K562 (cell line): ENCODE measurements around the gene CMIP. TPM values are rescaled to one million over a fixed set of nuclear protein-coding genes. Genes with fewer than 3 reads are reported as not detected.
A peak's percentile ranks its signal among the peaks of the same experiment; 100 is the strongest.

Experiments
- ATAC-seq: fragments of 200-7000 bp; cut with Tn5 transposase; 3 replicates; pipeline ENCODE4 v1.9.1; 2020; ENCODE audit warnings: moderate library complexity
- BruUV-seq: library from RNA; stranded (reverse); fragments of 400-500 nt; replicated peaks from 2 replicates; lab custom pipeline; 2021; lab: Mats Ljungman, UMichigan
- CTCF ChIA-PET: fragments of 300-600 bp; formaldehyde crosslinking; extraction: SDS; loops from one replicate; lab custom pipeline; 2021; ENCODE audit warnings: low intra/inter-chr PET ratio; lab: Yijun Ruan, JAX
- POLR2A ChIA-PET: fragments of 300-600, 350-650 bp; sonication (Branson Sonifier 250); formaldehyde crosslinking; extraction: SDS; loops from one replicate; lab custom pipeline; 2021; ENCODE audit warnings: antibody characterized with exemption, inconsistent platforms; lab: Yijun Ruan, JAX
- DNase-seq, 4 experiments: peaks; one replicate each; pipeline versions ENCODE4 v3.0.0 to v3.0.0-alpha.2; 2011 to 2018; ENCODE audit warnings: low spot score in 3 of 4, mixed read lengths in 3 of 4; ENCODE audit errors: extremely low read depth in 1 of 4
- FAIRE-seq: peaks from 2 replicates; lab custom pipeline; 2011; peaks lifted over from hg19 to GRCh38; lab: Jason Lieb, UNC
- H2AFZ ChIP-seq: 2 replicates; pipeline ENCODE4 v1.6.0; 2011; ENCODE audit warnings: low read depth, low read length, control low read depth, inconsistent platforms
- H3K27ac ChIP-seq: fragments of 200-600 bp; 3 replicates; pipeline ENCODE4 v1.8.0; 2011; ENCODE audit warnings: low read depth, mild to moderate bottlenecking, control low read depth, inconsistent platforms, low read length, moderate library complexity, mixed read lengths; ENCODE audit errors: extremely low read depth
- H3K27me3 ChIP-seq, 2 experiments: fragments of 300-600 bp in 1 of 2; 2 replicates in 1 of 2; 3 replicates in 1 of 2; pipeline versions ENCODE4 v1.6.0 to v1.8.0; 2011; ENCODE audit warnings: inconsistent platforms in 2 of 2, low read length in 2 of 2, mild to moderate bottlenecking in 1 of 2, mixed read lengths in 1 of 2, moderate library complexity in 1 of 2; ENCODE audit not compliant: control insufficient read depth in 2 of 2, insufficient read depth in 2 of 2
- H3K36me3 ChIP-seq: fragments of 300-600 bp; 3 replicates; pipeline ENCODE4 v1.8.0; 2011; ENCODE audit warnings: mild to moderate bottlenecking, low read length, inconsistent platforms; ENCODE audit not compliant: control insufficient read depth, insufficient read depth
- H3K4me1 ChIP-seq, 2 experiments: fragments of 200-600 bp in 1 of 2; replicated peaks in 1 of 2; 2 replicates in 1 of 2; 3 replicates in 1 of 2; pipeline versions ENCODE4 v1.5.1 to v1.8.0; 2011; ENCODE audit warnings: inconsistent platforms in 2 of 2, low read length in 2 of 2, mild to moderate bottlenecking in 1 of 2, mixed read lengths in 1 of 2, moderate library complexity in 1 of 2; ENCODE audit not compliant: control insufficient read depth in 2 of 2, insufficient read depth in 2 of 2
- H3K4me2 ChIP-seq: 2 replicates; pipeline ENCODE4 v1.6.1; 2011; ENCODE audit warnings: low read length, control low read depth, inconsistent platforms, mixed read lengths; ENCODE audit not compliant: insufficient read depth
- H3K4me3 ChIP-seq: fragments of 200-600 bp; sonication (generic), shearing (Covaris generic); 2 replicates; pipeline ENCODE4 v1.5.1; 2016; ENCODE audit warnings: control low read depth, inconsistent platforms
- H3K79me2 ChIP-seq: fragments of 200-600 bp; 3 replicates; pipeline ENCODE4 v1.8.0; 2011; ENCODE audit warnings: low read length, inconsistent platforms; ENCODE audit not compliant: control insufficient read depth, insufficient read depth
- H3K9ac ChIP-seq, 2 experiments: 2 replicates each; pipeline versions ENCODE4 v1.6.0 to v1.6.1; 2011; ENCODE audit warnings: low read depth in 2 of 2, low read length in 2 of 2, control low read depth in 1 of 2, inconsistent platforms in 1 of 2, mild to moderate bottlenecking in 1 of 2, mixed read lengths in 1 of 2; ENCODE audit not compliant: insufficient read depth in 1 of 2
- H3K9me1 ChIP-seq: one replicate; pipeline ENCODE4 v1.6.0; 2011; ENCODE audit warnings: inconsistent platforms, mild to moderate bottlenecking, low read length, moderate library complexity; ENCODE audit not compliant: control insufficient read depth, insufficient read depth
- H3K9me3 ChIP-seq: replicated peaks from 2 replicates; pipeline ENCODE4 v1.5.1; 2011; ENCODE audit warnings: low read depth, low read length, inconsistent platforms; ENCODE audit not compliant: control insufficient read depth, insufficient read depth
- H4K20me1 ChIP-seq: replicated peaks from 2 replicates; pipeline ENCODE4 v1.6.1; 2011; ENCODE audit warnings: low read length, inconsistent platforms, mixed read lengths; ENCODE audit not compliant: control insufficient read depth, insufficient read depth
- ARID2 ChIP-seq: fragments of 450-650 bp; IDR thresholded peaks from 2 replicates; pipeline ENCODE4 v1.6.1; 2017; ENCODE audit warnings: antibody characterized with exemption, mild to moderate bottlenecking
- CEBPB ChIP-seq: fragments of 450-650 bp; IDR thresholded peaks from 2 replicates; pipeline ENCODE4 v1.6.1; 2016; ENCODE audit warnings: missing genetic modification characterization, missing compliant biosample characterization
- CREM ChIP-seq: IDR thresholded peaks from 2 replicates; pipeline ENCODE4 v1.6.1; 2014; ENCODE audit warnings: antibody characterized with exemption, low read depth
- CTBP1 ChIP-seq: fragments of 450-650 bp; IDR thresholded peaks from 2 replicates; pipeline ENCODE4 v1.6.1; 2016; ENCODE audit warnings: borderline replicate concordance
- HNRNPH1 ChIP-seq: fragments of 200-400 bp; formaldehyde crosslinking; optimal IDR thresholded peaks from 2 replicates; pipeline ENCODE3; 2017; ENCODE audit warnings: low read depth, mild to moderate bottlenecking, low read length, moderate library complexity
- KDM1A ChIP-seq, 2 experiments: fragments of 450-650 bp; IDR thresholded peaks; 2 replicates each; pipeline ENCODE4 v1.6.1; 2016; ENCODE audit warnings: mild to moderate bottlenecking in 2 of 2
- L3MBTL2 ChIP-seq: fragments of 450-650 bp; IDR thresholded peaks from 2 replicates; pipeline ENCODE4 v1.6.1; 2016; ENCODE audit warnings: mild to moderate bottlenecking, moderate library complexity
- NEUROD1 ChIP-seq: fragments of 150-350 bp; IDR thresholded peaks from 2 replicates; pipeline ENCODE4 v1.6.1; 2014; ENCODE audit warnings: borderline replicate concordance, low read length, low read depth; ENCODE audit not compliant: partially characterized antibody
- NFE2L1 ChIP-seq: fragments of 450-650 bp; IDR thresholded peaks from 2 replicates; pipeline ENCODE4 v1.6.1; 2016; ENCODE audit warnings: missing genetic modification characterization, low read depth, mild to moderate bottlenecking, missing compliant biosample characterization, moderate library complexity, borderline replicate concordance
- RB1 ChIP-seq: fragments of 450-650 bp; IDR thresholded peaks from 2 replicates; pipeline ENCODE4 v1.6.1; 2017; ENCODE audit warnings: low read depth, mild to moderate bottlenecking
- RCOR1 ChIP-seq, 2 experiments: IDR thresholded peaks; 2 replicates each; pipeline ENCODE4 v1.6.1; 2012; ENCODE audit warnings: low read depth in 2 of 2, low read length in 2 of 2, borderline replicate concordance in 1 of 2, improper control_type of control experiment in 1 of 2
- SMC3 ChIP-seq: conservative IDR thresholded peaks from 2 replicates; pipeline ENCODE4 v1.6.1; 2011; ENCODE audit warnings: low read depth, low read length, improper control_type of control experiment; ENCODE audit not compliant: insufficient read depth
- SOX6 ChIP-seq: fragments of 450-650 bp; IDR thresholded peaks from 2 replicates; pipeline ENCODE4 v1.6.1; 2014; ENCODE audit warnings: mild to moderate bottlenecking
- TOE1 ChIP-seq, 2 experiments: fragments of 450-650 bp in 1 of 2; sonication (generic) in 1 of 2; formaldehyde crosslinking in 1 of 2; IDR thresholded peaks; 2 replicates each; pipeline versions ENCODE4 v1.7.1 to v1.8.0; 2016 to 2022; ENCODE audit warnings: borderline replicate concordance in 2 of 2, mild to moderate bottlenecking in 2 of 2, antibody characterized with exemption in 1 of 2, inconsistent platforms in 1 of 2, low read depth in 1 of 2, missing genetic modification reagents in 1 of 2, moderate library complexity in 1 of 2
- ZBTB5 ChIP-seq: fragments of 450-650 bp; IDR thresholded peaks from 2 replicates; pipeline ENCODE4 v1.6.1; 2017; ENCODE audit warnings: antibody characterized with exemption
- ZNF174 ChIP-seq: fragments of 250-450 bp; sonication (Bioruptor Pico); IDR thresholded peaks from 2 replicates; pipeline ENCODE4 v1.4.0; 2020; ENCODE audit warnings: mild to moderate bottlenecking
- ZNF280A ChIP-seq: fragments of 450-650 bp; IDR thresholded peaks from 2 replicates; pipeline ENCODE4 v1.6.1; 2018; ENCODE audit warnings: mild to moderate bottlenecking, low read depth; ENCODE audit not compliant: partially characterized antibody
- WGBS: fragments of 100-300 bp; shearing (Covaris generic); methylation state at CpG from one replicate; pipeline ENCODE4 v1.1.6; 2016; ENCODE audit warnings: low coverage, mixed read lengths; ENCODE audit not compliant: insufficient coverage; ENCODE audit errors: missing lambda C conversion rate; 5-methylcytosine and 5-hydroxymethylcytosine counted together
- in situ Hi-C: fragments of 300-500 bp; cut with MboI; formaldehyde crosslinking; loops from 4 replicates; pipeline ENCODE4 v1.15.0; 2018; ENCODE audit warnings: inconsistent platforms, mixed read lengths
- intact Hi-C: fragments of 100-400 bp; cut with micrococcal nuclease; formaldehyde crosslinking; loops from 2 replicates; pipeline ENCODE4 v1.14.2; 2022
- polyA plus RNA-seq, 8 experiments: library from polyadenylated mRNA; depleted of rRNA in 4 of 8; stranded (reverse) in 5 of 8; unstranded in 3 of 8; fragments of >200 nt; fragmentation: Nextera tagmentation in 2 of 8; fragmentation: Illumina TruSeq in 1 of 8; extraction: Ambion mirVana in 2 of 8; extraction: Trizol in 1 of 8; gene quantifications; 2 replicates each; pipeline versions ENCODE4 v1.2.1 to v1.2.3, GENCODE V29; 2011 to 2014; ENCODE audit warnings: inconsistent platforms in 1 of 8, missing spikeins in 1 of 8
- total RNA-seq, 7 experiments: library from RNA; depleted of rRNA in 6 of 7; stranded (reverse); fragments of >200 nt in 6 of 7; fragmentation: Illumina TruSeq in 2 of 7; extraction: Trizol in 2 of 7; gene quantifications; 2 replicates each; pipeline versions ENCODE4 v1.2.1 to v1.2.3, GENCODE V29; 2011 to 2021; ENCODE audit warnings: low replicate concordance in 1 of 7

CMIP gene
- total and polyA plus RNA-seq, 9 of the 15 experiments (the other 6 are each of a cell fraction or from before 2014, with no cell fraction given): 0.94 to 82.5 (median 10.3) TPM

GRCh38 chr16:81737885-81738536 is 293.4 kb downstream of the CMIP start:
- Histone ChIP-seq H3K4me2 (peak overlapping the region; percentile 64), H3K27ac (no peak overlapping the region), H3K4me1 (peaks cover 17 to 18% of the 10 kb centered on the region in 2 experiments), H3K9ac (peak overlapping the region; percentile 4 to 66; a peak in 1 of 4 replicates), H3K9me3 (no peaks in the 10 kb centered on the region), H3K36me3 (no peaks in the 10 kb centered on the region), H3K79me2 (no peaks in the 10 kb centered on the region), H3K27me3 (peaks cover 0 to 4% of the 10 kb centered on the region in 2 experiments; a peak in 1 of 5 replicates), H2AFZ (peak overlapping the region; percentile 89), H4K20me1 (no peaks in the 10 kb centered on the region; the same call in 1 of the 2 replicates), H3K4me3 (no peak overlapping the region), H3K9me1 (no peaks in the 10 kb centered on the region)
- 14% methylated on average over 22 of the region's 22 CpGs for WGBS
- FAIRE-seq (peak; percentile 96), DNase-seq (peak; percentile 89 to 93 (median 90)), ATAC-seq (peak; percentile 95)
- ChIA-PET POLR2A (interaction anchor here (0.6 kb wide), 1 partner anchor 353 kb away, joined by 4 read pairs; no protein-coding TSS in a partner anchor), CTCF (interaction anchor here (0.7 to 3.0 kb wide), 8 partner anchors 22 to 703 kb away, joined by 3 to 31 read pairs (median 4); no protein-coding TSS in a partner anchor)
- no TSS peak for BruUV-seq
- in situ Hi-C loops (loop anchor here (25.0 kb wide), 2 partner anchors 726 to 1201 kb away; partner anchors contain the start of genes CENPN, CMC2 and DYNLRB2), intact Hi-C loops (loop anchor here (5.0 kb wide), 4 partner anchors 336 to 811 kb away; no protein-coding TSS in a partner anchor)
- TF ChIP-seq ZNF280A (no peak), TOE1 (IDR thresholded peaks at IDR 0.05; ENCODE audit: borderline replicate concordance) (no peak; the same call in 1 of the 2 replicates), TOE1 (CRISPR knock-in tag; IDR thresholded peaks at IDR 0.05; ENCODE audit: borderline replicate concordance, low read depth) (0 out of 2 replicates have a peak, but pooled peaks have one; percentile 57), RCOR1 (IDR thresholded peaks at IDR 0.05; ENCODE audit: borderline replicate concordance in 1 of 2, low read depth in 2 of 2, low read length in 2 of 2) (peak in 1 of 2 experiments; percentile 72; a peak in 1 of 4 replicates), CEBPB (tag) (peak; percentile 78), NFE2L1 (tag) (no peak), RB1 (peak; percentile 58; the same call in 1 of the 2 replicates), SOX6 (peak; percentile 75), KDM1A (IDR thresholded peaks at IDR 0.05) (peak in 1 of 2 experiments; percentile 87; a peak in 2 of 4 replicates), ARID2 (peak; percentile 64; the same call in 1 of the 2 replicates), ZNF174 (CRISPR knock-in tag) (no peak), HNRNPH1 (no peak), CREM (peak; percentile 82), ZBTB5 (no peak), SMC3 (peak; percentile 94), L3MBTL2 (peak; percentile 45; the same call in 1 of the 2 replicates), CTBP1 (peak; percentile 77; the same call in 1 of the 2 replicates), NEUROD1 (no peak)
